HL-60/S4 (cell line): Measurements from ENCODE around the gene SPATA31E1.
"Not testable (repeated sequence)": the region's sequence is repeated elsewhere in the genome, so short reads cannot be mapped to it uniquely, and the experiment has no call there.

Experiments used
- in situ Hi-C: fragments of 300-500 bp; cut with MboI; formaldehyde crosslinking; loops from 2 replicates; pipeline ENCODE4 v1.14.3; 2022; ENCODE audit warnings: low sequenced_read_pairs

SPATA31E1 gene

DNA sequence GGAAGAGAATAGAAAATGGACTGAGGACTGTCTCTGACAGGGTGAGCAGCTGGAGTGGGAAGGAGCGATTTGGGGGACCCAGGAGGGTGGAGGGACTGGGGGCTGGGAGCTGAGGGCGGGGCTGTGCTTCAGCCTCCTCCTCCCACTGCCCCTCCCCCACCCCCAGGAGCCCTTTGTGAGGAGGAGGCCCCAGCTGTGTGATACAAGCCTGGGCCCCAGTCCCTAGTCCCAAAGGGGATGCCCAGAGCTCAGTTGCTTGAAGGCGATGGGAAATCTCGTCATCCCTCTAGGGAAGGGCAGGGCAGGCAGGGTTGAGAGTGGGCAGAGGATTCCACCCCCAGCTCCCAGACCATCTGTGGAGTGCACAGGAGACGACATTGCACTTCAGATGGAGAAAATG, at the start of gene SPATA31E1:
TSS of gene SPATA31E1 (plus strand) at position 251 of the 400 bp plus-strand sequence. CDS start at position 266, 15 bp downstream.
- in situ Hi-C loops: no loop called here

DNA sequence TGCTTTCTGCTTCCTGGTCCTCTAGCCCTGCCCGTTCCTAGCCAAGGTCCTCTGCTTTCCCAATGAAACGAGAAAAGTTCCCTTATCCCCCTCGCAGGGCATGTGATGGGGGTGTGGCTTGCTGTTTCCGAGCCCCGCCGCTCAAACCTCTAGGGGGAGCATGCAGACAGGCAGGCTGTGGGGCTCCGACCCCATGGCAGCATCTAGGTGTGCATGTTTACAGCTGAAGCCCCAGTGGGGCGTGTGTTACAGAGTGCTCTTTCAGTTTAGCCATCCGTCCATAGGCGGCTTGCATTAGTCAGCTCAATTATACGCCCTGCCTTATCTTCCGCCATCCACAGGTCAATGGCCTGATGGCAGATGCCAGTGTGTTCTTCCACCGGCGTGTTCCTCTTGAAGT, 48.3 kb upstream of the SPATA31E1 start:
- in situ Hi-C loops: no loop called here

DNA sequence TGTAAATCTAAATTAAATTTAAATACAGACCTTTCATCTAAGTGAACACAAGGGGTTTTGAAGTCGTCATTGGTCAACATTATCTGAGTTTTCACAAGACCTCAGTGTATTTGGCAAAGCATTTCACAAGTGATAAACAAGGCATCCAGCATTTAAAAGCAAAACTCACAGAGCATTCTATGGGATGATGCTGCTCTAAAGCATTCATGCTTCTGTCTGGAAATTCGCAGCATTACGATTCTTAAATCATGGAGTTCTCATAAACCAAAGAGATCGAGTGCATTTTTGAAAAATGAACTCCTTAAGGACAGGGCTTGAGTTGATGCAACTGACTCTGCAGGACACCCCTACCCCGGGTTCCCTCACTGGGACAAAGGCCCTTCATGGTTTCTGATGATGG, 46.1 kb upstream of the SPATA31E1 start:
- in situ Hi-C loops: no loop called here

DNA sequence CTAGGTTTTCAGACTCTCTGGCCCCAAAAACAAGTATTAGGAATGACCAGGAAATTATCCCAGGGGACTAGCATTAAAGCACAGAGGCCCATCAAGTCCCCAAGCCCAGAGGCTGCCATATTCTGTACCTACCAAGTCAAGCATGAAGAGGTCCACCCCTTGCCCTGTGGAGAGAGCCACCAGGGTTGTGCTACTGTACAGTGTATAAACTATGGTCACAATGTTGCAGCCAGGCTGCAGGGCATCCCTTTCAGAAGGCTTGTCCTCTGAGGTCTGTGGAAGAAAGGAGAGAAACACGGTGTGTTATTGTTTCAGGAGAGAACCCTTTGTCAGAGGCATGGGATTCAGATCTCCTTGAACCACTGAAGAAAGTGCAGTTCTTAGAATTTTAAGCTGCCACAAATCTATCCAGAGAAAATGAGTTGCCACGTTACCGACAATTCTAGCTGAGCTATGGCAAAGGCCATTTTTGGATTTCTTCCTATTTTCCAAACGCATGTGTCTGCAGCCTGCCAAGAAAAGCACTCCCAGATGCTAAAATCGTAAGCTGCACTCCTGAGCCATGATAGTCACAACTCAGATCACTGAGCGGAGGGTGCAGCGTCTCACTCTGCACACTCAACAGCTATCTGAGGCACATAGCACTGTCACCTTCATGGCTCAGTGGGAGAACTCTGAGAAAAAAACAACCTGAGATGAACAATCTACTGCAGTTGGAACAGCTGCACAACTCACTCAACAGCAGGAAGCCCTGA, 45.5 kb upstream of the SPATA31E1 start:
- in situ Hi-C loops: no loop called here

DNA sequence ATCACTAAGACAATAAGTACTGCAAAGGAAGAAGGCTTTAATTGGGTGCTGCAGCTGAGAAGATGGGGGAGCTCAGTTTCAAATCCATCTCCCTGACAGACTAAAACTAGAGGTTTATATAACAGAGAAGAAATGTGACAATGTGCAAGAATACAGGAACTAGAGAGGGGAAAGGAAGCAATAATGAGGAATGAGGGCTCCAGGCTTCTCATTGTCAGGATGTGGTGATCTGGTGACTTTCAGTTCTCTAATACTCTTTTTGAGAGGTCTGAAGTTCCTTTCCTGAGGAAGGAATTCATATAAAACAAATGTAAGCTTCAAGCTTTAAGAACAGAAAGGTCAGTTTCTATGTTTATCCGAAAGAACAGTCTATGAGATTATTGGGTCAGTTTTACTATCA, 42.5 kb upstream of the SPATA31E1 start:
- in situ Hi-C loops: no loop called here

DNA sequence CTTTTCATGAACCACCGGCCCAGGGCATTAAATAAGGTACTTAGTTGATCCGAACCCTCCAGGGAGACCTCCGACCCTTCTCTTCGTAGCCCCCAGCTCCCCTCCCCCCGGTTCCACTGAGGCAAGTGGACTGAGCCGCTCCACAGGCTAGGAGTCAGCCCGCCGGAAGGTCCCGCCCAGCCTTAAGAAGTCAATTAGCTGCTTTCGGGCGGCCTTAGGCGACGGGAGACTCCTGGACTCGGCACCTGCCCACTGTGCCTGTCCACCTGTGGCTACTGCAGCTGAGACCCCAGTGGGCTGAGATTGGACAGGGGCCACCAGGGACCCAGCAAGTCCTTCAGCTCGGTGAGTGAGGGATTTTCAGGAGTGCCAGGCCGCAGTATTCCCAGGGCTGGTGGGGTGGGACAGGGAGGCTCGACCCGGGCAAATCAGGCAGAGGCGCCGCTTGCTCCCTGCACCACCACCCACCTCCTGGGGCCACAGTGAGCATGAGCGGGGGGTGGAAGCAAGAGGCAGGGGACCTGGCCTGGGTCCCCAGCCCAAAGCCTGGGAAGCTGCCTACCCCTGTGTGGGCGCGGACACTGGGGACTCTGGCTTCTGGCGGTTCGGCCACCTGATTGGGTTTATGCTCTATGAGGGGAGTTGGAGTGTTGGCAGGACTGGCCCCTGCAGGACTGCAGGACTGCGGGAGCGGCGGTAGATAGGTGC, 39.6 kb upstream of the SPATA31E1 start:
- in situ Hi-C loops: no loop called here

DNA sequence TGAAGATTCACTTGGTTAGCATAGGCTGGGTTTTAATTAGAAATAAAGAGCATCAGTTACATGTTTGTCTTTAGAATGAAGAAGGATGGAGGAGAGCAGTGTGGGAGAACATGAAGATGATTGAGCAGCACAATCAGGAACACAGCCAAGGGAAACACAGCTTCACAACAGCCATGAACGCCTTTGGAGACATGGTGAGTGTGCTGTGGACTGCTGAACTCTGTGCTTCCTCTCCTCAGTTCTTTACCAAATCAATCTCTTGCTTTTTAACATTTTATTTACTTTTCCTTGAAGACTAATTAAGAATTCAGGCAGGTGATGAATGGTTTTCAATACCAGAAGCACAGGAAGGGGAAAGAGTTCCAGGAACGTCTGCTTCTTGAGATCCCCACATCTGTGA, 38.2 kb upstream of the SPATA31E1 start:
- in situ Hi-C loops: no loop called here

DNA sequence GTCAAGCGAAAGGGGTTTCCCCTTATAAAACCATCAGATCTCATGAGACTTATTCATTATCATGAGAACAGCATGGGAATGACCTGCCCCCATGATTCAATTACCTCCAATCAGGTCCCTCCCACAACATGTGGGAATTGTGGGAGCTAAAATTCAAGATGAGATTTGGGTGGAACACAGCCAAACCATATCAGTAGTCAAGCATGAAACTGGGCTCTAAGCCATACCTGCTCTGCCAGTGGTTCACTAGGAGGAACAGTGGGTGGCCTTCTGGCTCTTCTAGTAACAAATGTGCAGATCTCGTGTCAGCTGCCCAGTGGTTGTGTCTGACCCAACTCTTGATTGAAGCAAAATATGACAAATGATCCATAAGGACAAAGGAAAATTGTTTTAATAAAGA, 34.9 kb upstream of the SPATA31E1 start:
- in situ Hi-C loops: not testable (repeated sequence)

DNA sequence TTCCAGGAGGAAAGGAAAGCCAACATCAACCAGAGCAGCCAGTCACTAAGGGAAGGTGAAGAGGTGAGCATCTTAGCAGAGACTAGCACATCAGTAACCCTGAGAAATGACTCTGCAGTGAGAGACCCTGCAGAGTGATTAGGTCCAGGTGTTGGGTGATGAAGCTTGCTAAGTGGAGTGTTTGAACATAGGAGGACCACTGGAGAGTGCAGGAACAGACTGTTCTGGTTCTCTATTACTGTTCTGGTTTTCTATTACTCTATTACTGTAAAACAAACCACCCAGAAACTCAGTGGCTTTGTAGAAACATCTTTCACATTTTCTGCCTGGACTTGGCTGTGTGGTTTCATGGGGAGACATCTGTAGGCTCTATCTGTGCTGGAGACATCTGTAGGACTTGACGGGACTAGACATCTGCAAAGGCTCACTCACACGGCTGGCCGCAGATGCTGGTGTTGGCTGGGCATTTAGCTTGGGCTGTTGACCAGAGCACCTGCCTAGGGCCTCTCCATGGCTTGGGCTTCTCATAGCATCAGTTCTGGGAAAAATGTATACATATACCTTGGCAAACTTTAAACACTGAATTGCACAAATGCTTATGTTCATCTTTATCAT, 33.4 kb upstream of the SPATA31E1 start:
- in situ Hi-C loops: no loop called here

DNA sequence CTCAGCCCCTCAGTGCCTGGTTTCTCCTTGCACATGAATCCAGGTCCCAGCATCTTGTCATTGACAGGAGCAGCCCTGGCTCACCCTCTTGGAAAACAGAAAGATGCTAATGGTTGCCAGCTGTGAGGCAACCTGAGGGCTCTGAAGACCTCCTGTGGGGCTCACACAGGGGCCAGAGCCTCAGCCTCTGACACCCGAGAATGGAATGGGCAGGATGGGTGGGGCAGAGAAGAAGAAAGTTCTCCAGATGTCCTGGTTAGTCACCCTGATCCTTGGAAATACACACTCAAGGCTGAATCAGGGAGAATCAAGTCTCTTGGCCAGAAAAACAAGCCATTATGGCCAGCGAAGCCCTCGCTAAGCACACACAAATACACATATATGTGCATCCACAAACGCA, 32.3 kb upstream of the SPATA31E1 start:
- in situ Hi-C loops: loop anchor here (25.0 kb wide), 1 partner anchor 112 kb away; the partner anchor contains the start of gene CDK20

DNA sequence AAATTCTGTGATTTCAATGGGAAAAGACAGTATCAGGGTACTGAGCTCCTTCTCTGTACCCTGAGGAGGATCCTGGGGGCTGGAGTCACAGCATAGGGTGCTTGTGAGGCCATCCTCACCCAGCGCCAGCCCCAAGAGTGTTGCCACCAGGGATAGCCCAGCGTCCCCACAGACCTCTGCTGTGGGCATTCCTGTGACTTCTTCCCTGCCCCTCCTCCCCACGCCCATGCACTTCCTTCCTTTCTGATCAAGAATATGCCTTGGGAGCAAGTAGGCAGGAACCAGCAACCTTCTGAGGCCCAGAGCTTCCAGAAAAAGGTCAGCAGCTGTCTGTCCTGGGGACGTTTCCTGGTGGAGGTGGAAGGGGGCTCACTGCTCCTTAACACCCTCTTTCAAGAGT, 31.5 kb upstream of the SPATA31E1 start:
- in situ Hi-C loops: loop anchor here (25.0 kb wide), 1 partner anchor 111 kb away; the partner anchor contains the start of gene CDK20

DNA sequence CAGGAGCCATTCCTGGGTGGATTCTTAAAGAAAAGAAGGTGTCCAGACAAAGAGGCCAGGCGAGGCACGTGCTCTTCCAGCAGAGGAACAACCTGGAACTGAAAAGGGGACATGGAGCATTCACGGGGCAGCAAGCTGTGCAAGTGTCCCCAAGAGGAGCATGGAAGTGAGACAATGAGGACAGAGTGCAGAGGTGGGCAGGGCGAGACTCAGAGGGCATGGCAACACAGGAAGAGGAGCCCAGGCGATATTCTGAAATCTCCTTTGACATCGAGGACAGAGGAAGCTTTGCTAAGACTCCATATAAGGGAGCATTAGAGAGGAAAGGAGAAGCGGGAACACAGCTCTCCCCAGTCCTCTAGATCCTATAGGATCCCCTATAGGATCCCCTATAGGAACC, 29.4 kb upstream of the SPATA31E1 start:
- in situ Hi-C loops: loop anchor here (25.0 kb wide), 1 partner anchor 109 kb away; the partner anchor contains the start of gene CDK20

DNA sequence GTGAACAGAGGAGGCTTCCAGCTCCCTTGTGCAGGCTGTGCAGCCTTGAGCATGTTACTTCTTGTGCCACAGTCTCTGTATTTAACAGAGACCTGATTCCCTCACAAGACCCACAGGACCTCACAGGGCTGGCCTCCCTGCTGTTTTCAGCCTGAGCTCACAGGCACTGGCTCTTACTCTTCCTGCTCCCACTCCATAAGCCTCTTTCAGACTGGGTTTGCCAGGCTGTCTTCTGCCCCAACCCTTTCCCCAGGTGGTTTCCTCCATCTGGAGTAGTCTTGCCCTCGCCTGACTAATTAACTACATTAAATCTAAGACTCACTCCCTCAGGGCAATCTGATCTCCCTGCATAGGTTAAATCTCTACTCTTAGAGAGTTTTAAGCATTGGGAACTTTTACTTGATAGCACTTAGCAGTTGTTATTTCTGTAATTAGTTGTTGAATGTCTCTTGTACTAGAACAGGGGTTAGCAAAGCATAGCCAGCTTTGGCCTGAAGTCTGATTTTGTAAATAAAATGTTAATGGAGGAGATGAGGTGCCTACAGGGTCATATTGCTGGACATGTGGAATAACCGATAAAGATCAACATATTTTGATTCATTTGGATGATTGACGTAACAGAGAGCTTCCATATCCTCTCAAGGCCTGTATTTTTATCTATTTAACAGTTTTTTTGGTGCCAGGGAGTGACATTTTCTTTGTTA, 28.6 kb upstream of the SPATA31E1 start:
- in situ Hi-C loops: loop anchor here (25.0 kb wide), 1 partner anchor 108 kb away; the partner anchor contains the start of gene CDK20

DNA sequence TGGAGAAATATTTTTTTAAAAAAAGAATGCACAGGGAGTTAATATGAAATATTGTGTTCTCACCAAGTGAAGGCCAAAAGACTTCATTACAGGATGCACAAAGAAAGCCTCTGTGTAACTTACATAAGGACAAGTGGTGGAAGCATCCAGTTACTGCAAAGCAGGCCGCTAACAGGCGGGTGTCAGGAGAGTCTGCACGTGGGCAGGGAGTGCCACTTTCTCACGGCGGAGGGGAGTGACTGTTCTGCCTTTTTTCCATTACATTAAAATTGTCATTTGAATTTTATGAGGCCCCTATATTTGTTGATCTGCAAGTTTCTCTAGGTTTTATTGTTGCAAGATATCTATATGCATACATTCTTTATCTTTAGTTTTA, 28.1 kb upstream of the SPATA31E1 start:
- in situ Hi-C loops: loop anchor here (25.0 kb wide), 1 partner anchor 108 kb away; the partner anchor contains the start of gene CDK20

DNA sequence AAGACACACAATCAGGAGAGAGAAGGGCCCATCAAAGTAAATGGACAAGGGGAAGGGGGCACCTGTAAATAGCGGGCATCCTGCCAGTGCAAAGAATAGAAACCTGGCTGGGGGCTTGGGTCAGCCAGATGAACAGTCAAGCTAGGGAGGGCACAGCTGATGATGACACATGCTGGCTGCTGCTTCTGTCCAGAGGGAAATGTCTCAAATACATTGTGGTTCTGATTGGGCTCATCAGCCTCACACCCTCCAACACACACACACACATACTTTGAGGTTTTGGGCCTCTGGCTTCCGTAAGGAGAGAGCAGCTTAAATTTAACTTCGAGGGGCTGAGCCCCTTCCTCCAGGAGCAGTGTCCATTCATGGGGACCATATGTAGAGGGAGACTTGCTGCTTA, 27.6 kb upstream of the SPATA31E1 start:
- in situ Hi-C loops: loop anchor here (25.0 kb wide), 1 partner anchor 107 kb away; the partner anchor contains the start of gene CDK20

DNA sequence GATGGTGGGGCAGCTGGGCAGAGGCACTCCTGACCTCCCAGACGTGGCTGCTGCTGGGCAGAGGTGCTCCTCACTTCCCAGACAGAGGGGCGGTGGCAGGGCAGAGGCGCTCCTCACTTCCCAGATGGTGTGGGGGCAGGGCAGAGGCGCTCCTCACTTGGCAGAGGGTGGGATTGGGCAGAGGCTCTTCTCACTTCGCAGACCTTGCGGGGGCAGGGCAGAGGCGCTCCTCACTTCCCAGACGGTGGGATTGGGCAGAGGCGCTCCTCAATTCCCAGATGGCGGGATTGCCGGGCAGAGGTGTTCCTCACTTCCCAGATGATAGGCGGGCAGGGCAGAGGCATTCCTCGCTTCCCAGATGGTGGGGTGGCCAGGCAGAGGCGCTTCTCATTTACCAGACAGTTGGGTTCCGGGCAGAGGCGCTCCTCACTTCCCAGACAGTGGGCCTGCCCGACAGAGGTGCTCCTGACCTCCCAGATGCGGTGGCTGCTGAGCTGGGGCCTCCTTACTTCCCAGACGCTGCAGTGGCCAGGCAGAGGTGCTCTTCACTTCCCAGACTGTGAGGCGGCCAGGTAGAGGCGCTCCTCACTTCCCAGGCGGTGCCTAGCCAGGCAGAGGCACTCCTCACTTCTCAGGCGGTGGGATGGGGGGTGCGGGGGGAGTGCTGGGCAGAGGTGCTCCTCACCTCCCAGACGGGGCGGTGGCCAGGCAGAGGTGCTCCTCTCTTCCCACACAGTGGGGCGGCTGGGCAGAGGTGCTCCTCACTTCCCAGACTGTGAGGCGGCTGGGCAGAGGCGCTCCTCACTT, 25.3 kb upstream of the SPATA31E1 start:
- in situ Hi-C loops: loop anchor here (25.0 kb wide), 1 partner anchor 105 kb away; the partner anchor contains the start of gene CDK20

DNA sequence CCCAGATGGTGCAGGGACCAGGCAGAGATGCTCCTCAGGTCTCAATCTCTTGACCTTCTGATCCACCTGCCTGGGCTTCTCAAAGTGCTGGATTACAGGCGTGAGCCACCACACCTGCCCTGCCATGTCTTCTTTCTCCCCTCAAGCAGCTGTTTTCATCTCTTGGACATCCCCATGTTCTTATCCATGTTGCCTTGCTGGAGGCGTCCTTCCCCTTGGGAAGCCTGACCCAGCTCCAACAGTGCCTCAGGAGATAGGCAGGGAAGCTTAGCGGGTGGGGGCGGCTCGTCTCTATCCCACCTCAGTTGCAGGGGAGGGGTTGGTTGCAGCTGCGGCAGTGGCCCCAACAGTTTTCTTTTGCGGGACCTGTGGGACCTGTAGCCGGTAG, 24.7 kb upstream of the SPATA31E1 start:
- in situ Hi-C loops: loop anchor here (25.0 kb wide), 1 partner anchor 104 kb away; the partner anchor contains the start of gene CDK20

DNA sequence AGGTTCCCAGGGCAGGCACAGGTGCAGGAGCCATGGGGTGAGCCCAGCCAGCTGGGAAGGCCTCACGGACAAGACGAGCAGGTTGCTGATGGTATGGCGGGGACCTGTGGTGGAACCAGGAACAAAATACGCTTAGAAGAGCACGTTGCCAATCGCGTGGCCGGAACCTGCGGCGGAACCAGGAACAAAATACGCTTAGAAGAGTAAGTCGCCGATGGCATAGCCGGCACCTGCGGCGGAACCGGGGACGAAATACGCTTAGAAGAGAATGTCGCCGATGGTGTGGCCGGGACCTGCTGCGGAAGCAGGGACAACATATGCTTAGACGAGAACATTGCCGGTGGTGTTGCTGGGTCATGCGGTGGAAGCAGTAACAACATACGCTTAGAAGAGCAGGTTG, 23.5 kb upstream of the SPATA31E1 start:
- in situ Hi-C loops: loop anchor here (25.0 kb wide), 1 partner anchor 103 kb away; the partner anchor contains the start of gene CDK20

DNA sequence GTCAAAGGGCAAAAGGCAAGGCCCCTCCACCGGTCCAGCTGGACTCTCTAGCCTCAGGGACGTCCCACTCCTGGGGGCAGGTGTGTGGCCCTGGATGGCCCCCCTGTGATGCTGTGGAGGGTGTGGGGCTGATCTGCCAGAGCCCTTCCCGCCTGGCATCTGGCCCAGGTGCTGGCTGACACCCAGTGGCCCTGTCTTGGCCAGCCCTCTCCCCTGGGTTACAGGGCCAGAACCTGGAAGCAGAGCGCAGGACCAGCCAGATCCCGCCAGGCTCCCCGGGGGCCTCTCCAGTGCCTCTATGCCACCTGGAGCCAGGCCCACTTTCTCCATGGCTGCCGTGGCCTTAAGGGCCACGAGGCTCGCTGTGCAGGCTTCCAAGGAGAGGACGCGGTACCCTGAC, 22.9 kb upstream of the SPATA31E1 start:
- in situ Hi-C loops: loop anchor here (25.0 kb wide), 1 partner anchor 103 kb away; the partner anchor contains the start of gene CDK20

DNA sequence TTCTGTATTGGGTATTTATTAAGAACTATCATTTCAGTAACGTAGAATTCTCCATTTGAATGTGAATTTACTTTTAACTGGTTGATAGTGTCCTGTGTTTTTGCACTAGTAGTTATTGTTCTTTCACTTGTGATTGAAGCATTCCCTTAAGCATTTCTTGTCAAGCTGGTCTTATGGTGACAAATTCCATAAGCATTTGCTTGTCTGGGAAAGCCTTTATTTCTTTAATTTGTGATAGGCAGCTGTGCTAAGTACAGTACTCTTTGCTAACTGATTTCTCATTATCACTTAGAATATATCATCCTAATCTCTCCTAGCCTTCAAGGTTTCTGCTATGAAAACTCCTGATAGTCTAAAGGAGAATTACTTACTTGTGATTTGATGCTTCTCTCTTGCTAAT, 21.3 kb upstream of the SPATA31E1 start:
- in situ Hi-C loops: loop anchor here (25.0 kb wide), 1 partner anchor 101 kb away; the partner anchor contains the start of gene CDK20
